GM19324 (cell line): ENCODE measurements around the gene SULF2.

ENCODE experiments used
- ATAC-seq: cut with Tn5 transposase; IDR thresholded peaks from one replicate; pipeline ENCODE4 v1.9.1; 2021; ENCODE audit warnings: mild to moderate bottlenecking, moderate library complexity; ENCODE audit not compliant: unreplicated experiment, low FRiP score

Gene SULF2

DNA sequence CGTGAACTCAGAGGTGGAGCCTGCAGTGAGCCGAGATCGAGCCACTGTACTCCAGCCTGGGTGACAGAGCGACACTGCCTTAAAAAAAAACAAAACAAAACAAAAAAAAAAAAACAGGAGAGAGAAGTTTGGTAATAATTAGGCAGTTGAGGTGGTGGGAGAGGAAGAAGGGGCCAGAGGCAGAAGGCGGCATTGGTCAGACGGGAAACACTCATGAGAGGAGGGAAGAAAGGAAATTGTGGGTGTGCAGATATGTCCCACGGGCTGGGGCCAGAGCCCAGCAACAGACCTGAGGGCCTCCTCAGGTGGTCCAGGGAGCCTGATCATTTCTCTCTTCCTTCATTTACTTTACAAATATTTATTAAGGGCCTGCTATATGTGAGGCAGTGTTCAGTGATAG is 20.0 kb downstream of the SULF2 start:
- ATAC-seq, result no peak

DNA sequence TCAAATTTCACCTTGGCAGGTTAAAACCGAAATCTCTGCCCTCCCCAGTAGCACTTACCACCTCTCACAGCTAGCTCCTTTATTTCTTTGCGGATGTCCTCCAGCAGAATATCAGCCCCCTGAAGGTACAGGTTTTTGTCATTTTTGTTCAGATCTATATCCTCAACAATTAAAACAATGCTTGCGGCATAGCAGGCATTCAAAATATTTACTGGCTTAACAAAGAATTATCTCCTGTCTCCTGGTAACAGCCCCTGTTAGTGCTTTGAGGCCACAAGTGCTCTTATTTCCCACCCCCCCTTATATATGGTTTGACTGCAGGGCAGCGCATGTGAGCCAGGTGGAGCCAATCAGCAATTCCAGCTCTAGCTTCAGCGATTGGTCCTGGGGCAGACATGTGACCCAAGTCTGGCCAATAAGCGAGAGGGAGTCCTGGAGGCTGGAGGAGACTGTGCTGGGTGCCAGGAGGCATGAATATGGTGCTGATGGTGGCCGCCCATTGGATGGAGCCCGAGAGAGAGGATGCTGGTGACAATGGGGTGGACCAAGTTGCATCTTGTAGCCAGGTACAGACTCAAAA is 21.0 kb downstream of the SULF2 start:
- ATAC-seq, result no peak

DNA sequence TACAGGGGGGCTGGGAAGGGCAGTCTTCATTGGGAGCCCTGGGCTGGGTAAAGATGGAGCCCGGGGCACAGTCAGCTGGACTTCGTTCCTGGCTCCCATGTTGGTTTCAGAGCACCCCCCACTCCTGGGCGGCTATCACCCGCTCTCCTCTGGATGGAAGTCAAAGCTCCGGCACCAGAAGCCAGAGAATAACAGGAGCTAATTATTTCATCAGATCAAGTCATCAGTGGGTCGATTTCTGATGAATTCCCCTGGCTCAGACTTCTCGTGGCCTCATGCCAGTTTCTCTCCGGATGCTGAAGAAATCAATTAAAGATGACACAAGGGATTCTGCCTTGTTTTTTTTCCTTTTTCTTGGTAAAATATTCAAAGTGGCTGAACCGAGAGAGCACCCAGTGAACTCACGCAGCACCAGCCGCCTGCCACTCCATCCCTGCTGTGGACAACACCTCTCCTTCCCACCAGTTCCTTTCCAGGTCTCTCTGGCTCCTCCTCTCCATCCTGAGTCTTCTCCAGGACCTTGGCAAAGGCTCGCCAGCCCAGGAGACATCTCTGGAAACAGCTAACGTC is 22.5 kb downstream of the SULF2 start:
- ATAC-seq, result no peak

DNA sequence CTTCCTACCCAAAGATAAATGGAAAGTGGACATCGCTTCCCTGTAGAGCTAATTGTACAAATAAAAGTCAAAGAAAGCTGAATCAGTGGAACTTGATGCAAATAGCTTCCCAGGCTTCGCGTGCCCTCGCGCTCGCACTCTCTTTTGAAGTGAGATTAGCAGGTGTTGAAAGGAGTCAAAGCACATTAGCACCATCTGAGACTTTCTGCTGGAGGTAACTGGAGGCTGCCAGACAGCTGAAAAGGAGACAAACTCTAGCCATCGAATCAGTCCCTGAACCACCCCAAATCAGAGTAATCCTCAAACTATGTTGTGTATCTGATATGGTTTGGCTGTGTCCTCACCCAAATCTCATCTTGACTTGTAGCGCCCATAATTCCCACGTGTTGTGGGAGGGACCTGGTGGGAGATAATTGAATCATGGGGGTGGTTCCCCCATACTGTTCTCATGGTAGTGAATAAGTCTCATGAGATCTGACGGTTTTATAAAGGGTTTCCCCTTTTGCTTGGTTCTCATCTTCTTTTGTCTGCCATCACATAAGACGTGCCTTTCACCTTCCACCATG is 23.7 kb downstream of the SULF2 start:
- ATAC-seq, result no peak

DNA sequence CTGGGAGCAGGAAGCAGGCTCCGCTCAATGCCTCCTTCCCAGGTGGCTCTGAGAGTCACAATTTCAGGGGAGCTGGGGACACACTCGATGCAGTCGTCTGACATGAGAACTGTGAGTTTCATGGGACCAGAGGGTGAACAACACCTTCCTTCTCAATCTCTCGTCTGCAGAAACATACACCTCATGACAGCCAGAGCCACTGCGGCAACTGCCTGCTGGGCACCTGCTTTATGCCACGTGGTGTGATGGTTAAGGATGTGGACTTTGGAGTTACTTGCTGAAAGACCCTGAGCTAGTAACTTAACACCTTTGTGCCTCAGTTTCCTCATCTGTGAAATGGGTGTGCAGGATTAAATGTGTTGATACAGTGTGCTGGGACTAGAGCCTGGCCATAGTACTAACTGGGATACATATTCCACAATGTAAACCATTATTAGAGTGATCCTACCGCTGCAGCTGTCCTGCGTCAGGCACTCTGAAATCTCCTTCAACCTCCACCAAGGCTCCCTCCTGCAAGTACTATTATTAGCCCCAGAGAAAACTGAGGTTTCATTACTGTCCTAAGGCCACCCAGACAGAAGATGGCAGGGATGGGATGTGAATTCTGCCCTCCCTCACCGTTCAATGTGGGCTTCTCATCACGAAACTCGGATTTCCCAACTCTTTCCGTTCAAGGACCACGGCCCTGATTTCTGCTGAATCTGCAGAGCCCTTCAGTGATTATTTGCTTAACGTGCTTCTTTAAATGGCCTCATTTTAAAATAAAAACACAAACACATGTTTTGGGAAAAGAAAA is 24.4 kb downstream of the SULF2 start:
- ATAC-seq, result no peak

DNA sequence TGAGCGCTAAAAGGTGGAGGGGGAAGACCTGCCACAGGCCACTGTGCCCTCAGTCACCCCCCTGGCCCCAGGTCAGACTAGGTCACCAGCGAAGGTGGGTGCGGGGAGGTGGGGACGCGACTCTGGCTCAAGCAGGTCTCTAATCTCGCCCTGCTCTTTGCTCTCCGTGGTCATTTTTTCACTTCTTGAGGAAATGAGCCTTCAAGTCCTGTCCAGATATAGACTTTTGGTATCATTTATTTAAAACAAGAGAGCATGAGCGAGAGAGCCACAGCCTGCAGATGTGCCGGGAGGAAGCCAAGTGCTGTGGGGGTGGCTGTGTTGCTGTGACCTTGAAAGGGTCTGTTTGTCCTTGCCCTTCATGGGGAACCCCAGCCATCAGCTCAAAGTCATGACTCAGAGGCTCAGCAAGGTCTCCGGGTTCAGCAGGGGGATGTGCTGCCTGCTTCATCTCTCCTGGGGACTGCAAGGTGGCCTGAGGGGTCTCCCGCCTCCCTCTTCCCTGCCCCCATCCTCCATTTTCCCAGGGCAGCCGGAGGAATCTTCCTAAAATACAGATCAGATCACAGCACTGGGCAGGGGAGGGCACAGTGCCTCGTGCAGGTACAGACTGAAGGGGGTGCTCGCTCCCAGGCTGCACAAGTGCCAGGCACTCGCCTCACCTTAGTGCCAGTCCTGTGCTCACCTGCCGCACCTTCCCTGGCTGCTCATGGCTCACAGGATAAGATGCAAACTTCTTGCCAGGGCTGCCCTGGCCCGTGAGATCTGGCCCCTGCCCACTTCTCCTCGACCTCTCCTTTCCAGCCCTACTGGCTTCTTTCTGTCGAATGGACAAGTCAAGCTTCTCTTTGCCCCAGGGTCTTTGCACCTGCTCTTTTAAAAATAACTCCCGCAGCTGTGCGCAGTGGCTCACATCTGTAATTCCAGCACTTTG is 26.5 kb downstream of the SULF2 start:
- no peak for ATAC-seq

DNA sequence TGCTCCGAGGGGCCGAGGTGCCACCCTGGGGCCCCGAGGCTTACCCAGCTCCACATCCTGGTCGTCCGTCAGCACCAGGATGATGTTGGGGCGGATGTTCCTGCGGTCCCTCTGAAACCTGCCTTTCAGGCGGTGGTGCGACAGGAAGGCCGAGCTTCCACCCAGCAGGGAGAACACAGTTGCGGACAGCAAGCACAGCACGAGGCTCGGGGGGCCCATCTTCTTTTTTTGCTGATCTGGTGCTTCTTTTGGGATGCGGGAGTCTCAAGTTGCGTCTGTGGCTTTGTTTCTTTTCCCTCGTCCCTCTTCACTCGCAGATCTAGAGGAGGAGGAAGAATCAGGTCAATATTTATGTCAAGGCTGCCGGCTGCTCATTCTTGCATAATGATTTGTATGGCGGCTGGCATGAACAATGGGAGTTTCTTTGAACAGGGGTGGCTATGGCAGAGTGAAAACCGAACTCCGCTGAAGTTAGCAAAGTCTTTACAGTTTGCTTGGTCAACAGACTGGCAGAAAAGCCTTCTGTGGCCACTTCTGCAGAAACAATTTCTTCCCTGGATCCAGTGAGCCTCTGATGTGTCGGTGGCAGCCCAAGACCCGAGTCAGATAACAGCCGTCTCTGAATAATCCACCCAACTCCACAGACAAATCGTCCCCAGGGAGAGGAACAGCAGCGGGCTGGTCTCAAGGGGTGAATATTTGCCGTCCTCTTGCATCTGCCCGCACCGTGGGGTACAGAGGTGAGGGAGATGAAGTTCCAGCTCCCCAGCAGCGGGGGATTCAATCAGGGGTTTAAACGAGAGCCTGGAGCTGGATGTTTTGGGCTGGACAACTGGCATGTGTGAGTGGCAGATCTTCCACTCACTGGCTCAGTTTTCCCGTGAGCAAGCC is 27.9 kb downstream of the SULF2 start:
- ATAC-seq, result no peak

DNA sequence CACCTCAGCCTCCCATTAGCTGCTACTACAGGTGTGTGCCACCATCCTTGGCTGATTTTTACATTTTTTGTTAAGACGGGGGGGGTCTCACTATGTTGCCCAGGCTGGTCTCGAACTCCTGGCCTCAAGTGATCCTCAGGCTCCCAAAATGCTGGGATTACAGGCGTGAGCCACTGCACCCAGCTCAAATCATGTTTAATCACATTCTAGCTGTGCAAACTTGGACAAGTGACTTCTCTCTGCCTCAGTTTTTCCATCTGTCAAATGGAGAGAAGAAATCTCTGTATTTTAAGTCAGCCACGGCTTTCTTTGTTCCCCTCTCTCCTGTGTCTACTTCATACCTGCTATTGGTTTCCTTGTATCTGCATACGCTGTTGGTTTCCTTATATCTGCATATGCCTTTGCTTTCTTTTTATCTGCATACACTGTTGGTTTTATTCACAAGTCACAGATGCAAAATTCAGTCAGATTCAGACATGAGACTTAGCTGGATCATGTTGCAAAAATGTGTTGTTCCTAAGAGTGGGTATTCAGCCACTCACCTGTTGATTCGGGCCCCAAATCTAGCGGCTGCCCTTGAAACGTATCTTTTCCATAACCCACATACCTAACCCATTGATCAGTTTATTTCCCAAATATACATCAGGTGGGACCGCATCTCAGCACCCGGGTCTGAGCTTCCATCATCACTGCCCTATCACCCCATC is 30.2 kb downstream of the SULF2 start:
- ATAC-seq, result no peak

DNA sequence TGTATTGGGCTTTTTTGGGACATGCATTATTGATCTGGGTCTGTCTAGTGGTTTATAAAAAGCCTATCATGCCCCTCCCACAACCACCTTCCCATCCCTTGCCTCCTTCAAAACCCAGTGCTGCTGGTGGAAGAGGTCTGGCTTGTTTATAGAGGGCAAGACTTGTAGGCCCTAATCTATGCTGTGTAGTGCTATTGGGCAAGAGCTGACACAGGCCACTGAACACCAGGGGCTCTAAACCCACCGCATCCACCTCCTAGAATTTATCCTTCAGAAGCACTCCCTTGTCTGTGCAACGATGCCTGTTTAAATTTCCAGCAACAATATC is 30.9 kb downstream of the SULF2 start:
- ATAC-seq, result no peak

DNA sequence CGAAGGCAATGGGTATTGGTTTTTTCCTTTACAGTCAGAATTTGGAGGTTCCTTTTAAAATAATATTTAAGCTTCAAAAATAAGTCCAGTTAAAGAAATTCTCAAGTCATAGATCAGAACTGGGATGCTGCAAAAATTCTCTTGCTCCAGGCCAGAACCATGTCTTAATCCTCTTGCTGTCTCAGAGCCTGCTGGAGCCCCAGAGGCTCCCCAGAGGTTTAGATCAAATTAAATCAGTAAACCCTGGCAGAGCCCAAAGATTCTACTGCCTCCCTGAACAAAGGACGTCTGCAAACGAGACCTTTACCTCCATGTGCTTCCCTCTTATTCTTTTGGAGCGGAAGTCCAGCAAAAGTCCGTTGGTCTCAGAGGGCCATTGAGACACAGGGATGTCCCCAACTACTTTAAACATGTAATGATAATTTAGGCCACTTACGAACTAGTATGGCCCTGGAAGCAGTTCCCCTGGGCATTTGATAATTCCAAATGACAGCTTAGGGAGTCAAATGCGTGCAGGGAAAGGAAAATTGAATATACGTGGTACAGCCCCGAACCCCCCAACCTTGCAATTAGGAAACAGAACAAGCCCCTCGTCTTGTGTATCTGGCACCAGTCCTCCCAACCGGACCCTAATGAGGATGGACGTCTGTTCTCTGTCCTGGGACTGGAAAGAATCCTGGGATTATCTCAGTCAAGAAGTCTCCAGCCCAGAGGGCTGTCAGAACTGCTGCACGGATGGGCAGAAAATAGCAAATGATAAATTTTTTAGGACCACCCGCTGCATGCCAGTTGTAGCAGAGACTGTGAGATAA is 31.5 kb downstream of the SULF2 start:
- ATAC-seq, result no peak

DNA sequence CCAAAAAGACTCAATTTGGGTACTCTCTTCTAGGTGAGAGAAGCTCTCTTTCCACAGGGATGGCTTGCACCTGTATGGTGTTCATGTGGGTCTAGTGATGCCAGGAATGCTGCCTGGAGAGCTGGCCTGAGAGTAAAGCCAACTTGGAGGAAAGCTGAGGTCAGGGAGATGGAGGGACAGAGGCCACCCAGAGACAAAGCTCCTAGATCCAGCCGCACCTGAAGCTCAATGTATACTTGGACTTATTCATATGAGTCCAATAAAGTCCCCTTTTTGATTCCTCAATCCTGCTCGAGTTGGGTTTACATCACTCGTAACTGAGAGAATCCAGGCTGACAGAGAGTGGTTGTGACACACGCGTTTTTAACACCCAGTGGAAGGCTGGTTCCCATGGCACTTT is 33.8 kb downstream of the SULF2 start:
- no peak for ATAC-seq

DNA sequence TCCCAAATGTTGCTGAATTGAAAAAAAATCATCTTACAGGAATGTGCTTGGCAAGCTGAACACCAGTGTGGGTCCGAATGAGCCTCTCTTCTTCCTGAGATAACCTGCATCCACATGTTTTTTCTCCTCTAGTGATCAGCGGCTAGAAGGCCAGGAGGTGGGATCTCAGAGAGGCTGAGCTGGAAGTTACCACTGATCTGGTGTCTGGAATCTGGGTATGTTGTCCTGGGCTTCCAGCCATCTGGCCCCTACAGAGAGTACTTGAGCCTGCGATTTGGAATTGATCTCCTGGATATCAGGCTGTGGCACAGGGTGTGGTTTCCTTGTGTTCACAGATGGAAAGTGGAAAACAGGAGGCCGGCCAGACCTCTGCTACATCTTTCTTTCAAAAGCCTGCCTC is 35.9 kb downstream of the SULF2 start:
- ATAC-seq, result no peak

DNA sequence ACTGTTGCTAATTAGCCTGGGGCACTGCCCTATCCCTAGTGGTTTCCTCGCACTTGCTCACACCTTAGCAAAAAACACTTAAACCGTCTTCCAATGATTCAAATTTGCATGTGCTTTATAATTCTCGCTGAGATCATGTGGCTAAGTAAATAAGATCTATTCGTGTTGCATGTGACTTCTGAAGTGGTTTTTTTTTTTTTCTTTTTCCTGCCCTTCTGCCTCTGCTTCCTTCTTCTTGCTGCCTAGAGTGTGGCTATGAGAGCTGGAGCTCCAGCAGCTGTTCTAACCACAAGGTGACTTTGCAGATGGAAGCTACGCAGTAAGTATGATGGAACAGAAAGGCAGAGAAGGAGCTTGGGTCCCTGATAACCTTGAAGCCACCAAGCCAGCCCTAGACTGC is 36.5 kb downstream of the SULF2 start:
- ATAC-seq, result no peak

DNA sequence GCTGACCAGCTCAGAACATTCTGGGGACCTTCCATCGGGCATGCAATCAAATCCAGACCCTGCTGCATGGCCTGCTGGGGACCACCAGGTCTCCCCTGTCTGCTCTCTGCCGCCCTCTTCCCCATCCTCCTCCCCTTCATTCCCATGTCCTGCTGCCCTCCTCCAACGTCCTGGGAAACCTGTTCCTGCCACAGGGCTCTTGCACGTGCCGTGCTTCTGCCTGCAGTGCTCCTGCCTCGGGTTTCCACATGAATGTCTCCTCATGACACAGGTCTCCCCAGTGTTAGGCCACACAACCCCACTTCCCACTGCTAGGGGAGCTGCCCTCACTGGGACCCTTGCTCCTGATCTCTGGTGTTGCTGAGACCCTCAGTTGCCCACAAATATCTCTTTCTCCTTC is 37.2 kb downstream of the SULF2 start:
- no peak for ATAC-seq

DNA sequence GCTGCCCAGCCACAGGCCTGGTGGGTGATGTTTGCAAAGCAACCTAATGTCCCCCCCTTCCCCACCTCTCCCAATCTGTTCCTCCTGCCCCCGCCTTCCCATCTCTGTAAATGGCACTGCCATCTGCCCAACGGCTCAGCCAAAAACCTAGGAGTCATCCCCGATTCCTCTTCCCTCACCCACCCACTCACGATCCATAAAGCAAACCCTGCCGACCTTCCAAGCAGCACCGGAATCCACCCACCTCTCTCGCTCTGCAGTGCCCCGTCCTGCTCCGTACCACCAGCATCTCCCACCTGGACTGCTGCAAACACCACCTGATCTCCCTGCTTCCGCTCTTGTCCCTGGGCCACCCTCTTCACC is 37.6 kb downstream of the SULF2 start:
- no peak for ATAC-seq

DNA sequence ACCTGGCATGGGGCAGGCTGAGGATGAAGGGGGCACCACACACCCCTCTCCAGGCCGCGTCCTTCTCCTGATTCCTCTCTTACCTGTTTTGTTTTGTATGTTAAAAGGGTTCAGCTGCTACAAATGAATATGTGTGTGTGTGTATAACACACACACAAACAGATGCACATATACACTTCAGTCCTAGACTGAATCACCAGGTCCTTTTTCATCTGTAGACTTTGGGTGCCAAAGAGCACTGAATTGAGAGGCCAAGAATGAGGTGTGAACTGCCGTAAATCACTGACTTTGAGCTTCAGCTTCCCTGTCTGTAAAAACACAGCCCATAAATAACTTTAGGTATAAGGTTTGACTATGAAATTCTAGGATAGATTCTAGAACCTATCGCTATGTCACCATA is 40.5 kb downstream of the SULF2 start:
- ATAC-seq, result no peak

DNA sequence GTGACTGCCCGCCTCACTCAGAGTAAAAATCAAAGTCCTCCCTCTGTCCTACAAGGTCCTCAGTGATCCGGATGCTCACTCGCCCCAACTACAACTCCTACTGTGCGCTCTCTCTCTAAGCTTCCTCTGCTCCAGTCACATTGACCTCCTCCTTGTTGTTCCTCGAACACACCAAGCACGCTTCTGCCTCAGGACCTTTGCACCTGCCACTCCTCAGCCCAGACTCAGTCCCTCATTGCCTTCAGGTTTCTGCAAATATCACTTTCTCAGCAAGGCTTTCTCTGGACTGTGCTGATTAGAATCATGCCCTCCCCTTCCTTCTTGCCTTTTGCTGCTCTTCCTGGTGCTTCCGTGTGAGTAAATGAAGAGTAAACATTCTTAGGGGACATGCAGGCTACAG is 41.6 kb downstream of the SULF2 start:
- no peak for ATAC-seq
